Loucy (cell line): ENCODE results near the gene SLC39A11.

Source experiments
- H2AFZ ChIP-seq: fragments of 200-600 bp; sonication (generic); 2 replicates; pipeline ENCODE4 v1.6.0; 2016; ENCODE audit warnings: antibody characterized with exemption, mild to moderate bottlenecking, low read length, moderate library complexity
- H3F3A ChIP-seq: fragments of 200-600 bp; 2 replicates; pipeline ENCODE4 v1.6.0; 2016; ENCODE audit warnings: antibody characterized with exemption, low read depth, mild to moderate bottlenecking
- H3K27me3 ChIP-seq: fragments of 200-600 bp; sonication (generic); 2 replicates; pipeline ENCODE4 v1.6.1; 2014; ENCODE audit warnings: low read length, mild to moderate bottlenecking; ENCODE audit not compliant: insufficient read depth, poor library complexity, severe bottlenecking
- H3K36me3 ChIP-seq: fragments of 200-600 bp; sonication (generic); 2 replicates; pipeline ENCODE4 v1.6.1; 2016; ENCODE audit warnings: low read length; ENCODE audit not compliant: insufficient read depth
- H3K4me1 ChIP-seq: fragments of 200-600 bp; sonication (generic); 2 replicates; pipeline ENCODE4 v1.5.1; 2014; ENCODE audit warnings: low read length, mild to moderate bottlenecking; ENCODE audit not compliant: insufficient read depth, poor library complexity, severe bottlenecking
- H3K4me2 ChIP-seq: fragments of 200-600 bp; sonication (generic); 2 replicates; pipeline ENCODE4 v1.6.0; 2014; ENCODE audit warnings: antibody characterized with exemption, low read length, low read depth, mild to moderate bottlenecking; ENCODE audit not compliant: poor library complexity, severe bottlenecking
- H3K4me3 ChIP-seq: fragments of 200-600 bp; sonication (generic); 2 replicates; pipeline ENCODE4 v1.5.1; 2014; ENCODE audit warnings: low read length, mild to moderate bottlenecking, mixed read lengths; ENCODE audit not compliant: poor library complexity, severe bottlenecking
- H3K79me2 ChIP-seq: fragments of 200-600 bp; sonication (generic); 2 replicates; pipeline ENCODE4 v1.6.1; 2014; ENCODE audit warnings: low read length; ENCODE audit not compliant: insufficient read depth
- H3K9ac ChIP-seq: fragments of 200-600 bp; sonication (generic); 2 replicates; pipeline ENCODE4 v1.6.0; 2014; ENCODE audit warnings: mild to moderate bottlenecking, low read depth, low read length, moderate library complexity; ENCODE audit not compliant: poor library complexity, severe bottlenecking
- H3K9me2 ChIP-seq: fragments of 200-600 bp; sonication (generic); replicated peaks from 2 replicates; pipeline ENCODE4 v1.6.1; 2016; ENCODE audit warnings: low read depth, low read length, mixed read lengths
- H3K9me3 ChIP-seq: fragments of 200-600 bp; sonication (generic); 2 replicates; pipeline ENCODE4 v1.6.1; 2014; ENCODE audit warnings: mild to moderate bottlenecking, antibody characterized with exemption, low read length, low read depth; ENCODE audit not compliant: insufficient read depth
- H4K20me1 ChIP-seq: fragments of 200-600 bp; sonication (generic); 2 replicates; pipeline ENCODE4 v1.6.0; 2014; ENCODE audit warnings: antibody characterized with exemption, low read length, mild to moderate bottlenecking; ENCODE audit not compliant: insufficient read depth, poor library complexity, severe bottlenecking
- EZH2phosphoT487 ChIP-seq: fragments of 200-600 bp; IDR thresholded peaks from 2 replicates; pipeline ENCODE4 v1.6.1; 2018; ENCODE audit warnings: antibody characterized with exemption, mild to moderate bottlenecking, moderate library complexity, borderline replicate concordance
- TF ChIP-seq, protein P1 (sequence below): fragments of 200-600 bp; sonication (generic); conservative IDR thresholded peaks from 2 replicates; pipeline ENCODE4 v1.5.1; 2014; ENCODE audit warnings: mild to moderate bottlenecking, antibody characterized with exemption, low read length

SLC39A11 gene

DNA sequence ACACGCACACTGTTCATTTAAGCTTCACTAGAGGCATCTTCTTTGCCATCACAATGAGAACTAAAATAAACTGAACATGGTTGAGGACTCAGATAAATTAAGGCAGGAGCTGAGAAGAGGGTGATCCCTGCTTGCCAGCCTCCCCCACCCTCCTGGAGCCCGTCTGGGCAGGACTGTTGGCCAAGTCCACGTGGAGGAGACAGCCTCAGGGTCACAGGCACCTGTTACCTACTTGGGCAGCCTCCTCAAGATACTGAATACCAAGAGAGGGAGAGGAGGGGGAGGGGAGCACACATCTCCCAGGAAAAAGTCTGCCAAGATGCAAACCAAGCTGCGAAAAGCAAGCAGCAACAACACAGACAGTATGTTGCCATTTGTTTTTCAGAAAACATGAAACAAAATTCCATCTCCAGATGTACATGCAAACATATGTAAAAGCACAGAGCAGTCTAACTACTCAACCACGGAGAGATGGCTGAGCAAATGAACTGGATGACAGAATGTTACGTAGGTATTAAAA, 67.4 kb downstream of the SLC39A11 start:
- Histone ChIP-seq H3F3A (no peaks in the 10 kb centered on the region), H3K4me2 (no peak overlapping the region), H3K9ac (no peak overlapping the region), H3K9me2 (no peaks in the 10 kb centered on the region), H3K9me3 (no peaks in the 10 kb centered on the region), H3K36me3 (peaks cover 6% of the 10 kb centered on the region; the same call in 1 of the 2 replicates), H3K79me2 (no peaks in the 10 kb centered on the region), H3K4me3 (no peak overlapping the region), H4K20me1 (no peaks in the 10 kb centered on the region), H3K27me3 (no peaks in the 10 kb centered on the region), H2AFZ (no peak overlapping the region), H3K4me1 (no peaks in the 10 kb centered on the region)
- TF ChIP-seq, protein P1, sequence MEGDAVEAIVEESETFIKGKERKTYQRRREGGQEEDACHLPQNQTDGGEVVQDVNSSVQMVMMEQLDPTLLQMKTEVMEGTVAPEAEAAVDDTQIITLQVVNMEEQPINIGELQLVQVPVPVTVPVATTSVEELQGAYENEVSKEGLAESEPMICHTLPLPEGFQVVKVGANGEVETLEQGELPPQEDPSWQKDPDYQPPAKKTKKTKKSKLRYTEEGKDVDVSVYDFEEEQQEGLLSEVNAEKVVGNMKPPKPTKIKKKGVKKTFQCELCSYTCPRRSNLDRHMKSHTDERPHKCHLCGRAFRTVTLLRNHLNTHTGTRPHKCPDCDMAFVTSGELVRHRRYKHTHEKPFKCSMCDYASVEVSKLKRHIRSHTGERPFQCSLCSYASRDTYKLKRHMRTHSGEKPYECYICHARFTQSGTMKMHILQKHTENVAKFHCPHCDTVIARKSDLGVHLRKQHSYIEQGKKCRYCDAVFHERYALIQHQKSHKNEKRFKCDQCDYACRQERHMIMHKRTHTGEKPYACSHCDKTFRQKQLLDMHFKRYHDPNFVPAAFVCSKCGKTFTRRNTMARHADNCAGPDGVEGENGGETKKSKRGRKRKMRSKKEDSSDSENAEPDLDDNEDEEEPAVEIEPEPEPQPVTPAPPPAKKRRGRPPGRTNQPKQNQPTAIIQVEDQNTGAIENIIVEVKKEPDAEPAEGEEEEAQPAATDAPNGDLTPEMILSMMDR, result no peak
- TF ChIP-seq EZH2phosphoT487, result no peak

DNA sequence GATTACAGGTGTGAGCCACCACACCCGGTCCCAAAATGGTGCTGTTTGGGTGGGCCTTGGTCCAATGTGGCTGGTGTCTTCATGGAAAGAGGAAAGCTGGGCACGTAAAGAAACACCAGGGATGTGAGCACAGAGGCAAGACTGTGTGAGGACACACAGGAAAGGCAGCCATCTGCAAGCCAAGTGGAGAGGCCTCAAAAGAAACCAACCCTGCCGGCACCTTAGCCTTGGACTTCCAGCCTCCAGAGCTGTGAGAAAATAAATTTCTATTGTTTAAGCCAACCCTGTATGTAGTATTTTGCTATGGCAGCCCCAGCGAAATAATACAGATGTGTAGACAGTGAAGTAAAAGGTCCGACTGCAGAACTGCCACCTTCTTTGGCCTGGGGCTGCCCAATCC, 68.7 kb downstream of the SLC39A11 start:
- Histone ChIP-seq H3K27me3 (no peaks in the 10 kb centered on the region), H3K79me2 (no peaks in the 10 kb centered on the region), H3K9me3 (no peaks in the 10 kb centered on the region; the same call in 1 of the 2 replicates), H4K20me1 (no peaks in the 10 kb centered on the region), H3F3A (no peaks in the 10 kb centered on the region), H3K9me2 (no peaks in the 10 kb centered on the region), H3K9ac (no peak overlapping the region), H3K4me2 (no peak overlapping the region), H3K36me3 (peaks cover 6% of the 10 kb centered on the region; the same call in 1 of the 2 replicates), H2AFZ (no peak overlapping the region), H3K4me1 (no peaks in the 10 kb centered on the region), H3K4me3 (no peak overlapping the region)
- no peak for TF ChIP-seq EZH2phosphoT487
- TF ChIP-seq, protein P1, result no peak

DNA sequence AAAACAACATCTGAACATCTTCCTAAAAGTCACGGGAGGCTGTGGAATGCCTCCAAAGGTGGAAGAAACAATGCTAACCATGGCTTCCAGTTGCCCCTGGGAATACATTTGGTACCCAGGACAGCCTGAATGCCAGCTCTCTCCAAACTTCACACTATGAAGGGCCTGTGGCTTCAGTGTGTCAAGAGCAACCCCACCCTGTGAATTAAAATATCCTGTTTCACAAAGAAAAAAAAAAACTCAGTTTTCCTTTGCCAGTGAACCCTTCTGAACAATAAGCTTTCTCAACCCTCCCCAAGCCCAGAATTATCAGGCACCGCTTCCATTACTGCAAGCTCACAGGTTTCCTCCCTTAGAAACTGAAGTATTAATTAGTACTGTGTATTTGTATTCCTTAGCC, 69.8 kb downstream of the SLC39A11 start:
- Histone ChIP-seq H3K9ac (no peak overlapping the region), H3K36me3 (peaks cover 6% of the 10 kb centered on the region; the same call in 1 of the 2 replicates), H3F3A (no peaks in the 10 kb centered on the region), H3K4me1 (no peaks in the 10 kb centered on the region), H3K27me3 (no peaks in the 10 kb centered on the region), H3K9me2 (no peaks in the 10 kb centered on the region), H3K4me3 (no peak overlapping the region), H3K79me2 (peaks cover 3% of the 10 kb centered on the region; the same call in 1 of the 2 replicates), H2AFZ (no peak overlapping the region), H4K20me1 (no peaks in the 10 kb centered on the region), H3K9me3 (peaks cover 10% of the 10 kb centered on the region), H3K4me2 (no peak overlapping the region)
- no peak for TF ChIP-seq EZH2phosphoT487
- TF ChIP-seq, protein P1, result no peak
